ENCODE measurements around the gene RYR2.

- TF ChIP-seq SMC3 (IDR thresholded peaks at IDR 0.05; ENCODE audit: low read depth, low read length): no peak
- no peak for TF ChIP-seq EZH2phosphoT487 (IDR thresholded peaks at IDR 0.05; ENCODE audit: borderline replicate concordance, low read depth)
- TF ChIP-seq CTCF (IDR thresholded peaks at IDR 0.05): no peak
- TF ChIP-seq RXRA (IDR thresholded peaks at IDR 0.05; ENCODE audit: borderline replicate concordance, low read depth): no peak
- no peak for TF ChIP-seq NRF1 (IDR thresholded peaks at IDR 0.05; ENCODE audit: low read depth, low read length)
- no peak for TF ChIP-seq YY1 (IDR thresholded peaks at IDR 0.05; ENCODE audit: low read depth)
- no peak for TF ChIP-seq IRF3 (IDR thresholded peaks at IDR 0.05; ENCODE audit: low read depth, low read length)
- no peak for TF ChIP-seq REST (IDR thresholded peaks at IDR 0.05; ENCODE audit: low read depth, low read length)
Observed at GRCh38 chr1:237206065-237206414, 164.1 kb downstream of the RYR2 start.

All from SK-N-SH (cell line).